HEK293 (cell line): Measurements from ENCODE around the gene C8G.
A peak's percentile ranks its signal among the peaks of the same experiment; 100 is the strongest.

ENCODE experiments used
- CTCF ChIA-PET: fragments of 350-600 bp; formaldehyde crosslinking; extraction: SDS; loops from one replicate; lab custom pipeline; 2021; ENCODE audit warnings: antibody characterized with exemption; lab: Yijun Ruan, JAX
- POLR2A ChIA-PET: fragments of 300-600 bp; formaldehyde crosslinking; extraction: SDS; loops from one replicate; lab custom pipeline; 2020; ENCODE audit warnings: antibody characterized with exemption, inconsistent platforms; lab: Yijun Ruan, JAX
- H3K27ac ChIP-seq: fragments of 200-500 bp; sonication (Bioruptor generic); 2 replicates; pipeline ENCODE4 v1.5.1; 2014; ENCODE audit warnings: low read depth, low read length, control low read depth, inconsistent platforms; ENCODE audit errors: extremely low read depth
- H3K36me3 ChIP-seq, 2 experiments: fragments of 200-500 bp in 1 of 2; sonication (Bioruptor generic) in 1 of 2; 1 replicate in 1 of 2; 2 replicates in 1 of 2; pipeline ENCODE4 v1.5.1; 2014 to 2017; ENCODE audit warnings: inconsistent platforms in 2 of 2, low read length in 2 of 2; ENCODE audit not compliant: control insufficient read depth in 2 of 2, insufficient read depth in 1 of 2
- H3K4me1 ChIP-seq: fragments of 200-500 bp; sonication (Bioruptor generic); 2 replicates; pipeline ENCODE4 v1.5.1; 2014; ENCODE audit warnings: mild to moderate bottlenecking, low read length, inconsistent platforms; ENCODE audit not compliant: control insufficient read depth, insufficient read depth
- H3K4me3 ChIP-seq: 2 replicates; pipeline ENCODE4 v1.5.1; 2011; ENCODE audit warnings: low read depth, mild to moderate bottlenecking, control low read depth, low read length, moderate library complexity
- H3K9me3 ChIP-seq: fragments of 200-500 bp; sonication (Bioruptor generic); 2 replicates; pipeline ENCODE4 v1.5.1; 2014; ENCODE audit warnings: low read depth, low read length, inconsistent platforms; ENCODE audit not compliant: control insufficient read depth, insufficient read depth
- BCL11A ChIP-seq: fragments of 450-650 bp; formaldehyde crosslinking; IDR thresholded peaks from 2 replicates; pipeline ENCODE4 v1.5.1; 2016; ENCODE audit warnings: low read depth, missing biosample characterization, missing genetic modification characterization
- BCL6B ChIP-seq: fragments of 450-650 bp; formaldehyde crosslinking; IDR thresholded peaks from 2 replicates; pipeline ENCODE4 v1.5.1; 2017; ENCODE audit warnings: missing biosample characterization, missing genetic modification characterization
- EGR2 ChIP-seq: fragments of 450-650 bp; formaldehyde crosslinking; IDR thresholded peaks from 2 replicates; pipeline ENCODE4 v1.5.1; 2016; ENCODE audit warnings: low read depth, missing biosample characterization, missing genetic modification characterization
- GLIS1 ChIP-seq: fragments of 450-650 bp; formaldehyde crosslinking; IDR thresholded peaks from 2 replicates; pipeline ENCODE4 v1.5.1; 2016; ENCODE audit warnings: missing biosample characterization, missing genetic modification characterization
- KLF1 ChIP-seq: fragments of 450-650 bp; formaldehyde crosslinking; IDR thresholded peaks from 2 replicates; pipeline ENCODE4 v1.5.1; 2016; ENCODE audit warnings: missing biosample characterization, missing genetic modification characterization
- KLF7 ChIP-seq: fragments of 450-650 bp; formaldehyde crosslinking; IDR thresholded peaks from 2 replicates; pipeline ENCODE4 v1.5.1; 2016; ENCODE audit warnings: missing biosample characterization, missing genetic modification characterization, borderline replicate concordance
- PRDM1 ChIP-seq: fragments of 450-650 bp; formaldehyde crosslinking; IDR thresholded peaks from 2 replicates; pipeline ENCODE4; 2016; ENCODE audit warnings: missing biosample characterization, missing genetic modification characterization
- REPIN1 ChIP-seq: fragments of 450-650 bp; formaldehyde crosslinking; IDR thresholded peaks from 2 replicates; pipeline ENCODE4 v1.5.1; 2017; ENCODE audit warnings: missing biosample characterization, missing genetic modification characterization, low read depth
- SALL2 ChIP-seq: fragments of 450-650 bp; formaldehyde crosslinking; IDR thresholded peaks from 2 replicates; pipeline ENCODE4 v1.5.0; 2017; ENCODE audit warnings: missing biosample characterization, mild to moderate bottlenecking, missing genetic modification characterization, borderline replicate concordance
- SP7 ChIP-seq: fragments of 450-650 bp; formaldehyde crosslinking; IDR thresholded peaks from 2 replicates; pipeline ENCODE4 v1.5.1; 2016; ENCODE audit warnings: missing biosample characterization, missing genetic modification characterization
- TRIM28 ChIP-seq: IDR thresholded peaks from 2 replicates; pipeline ENCODE4 v1.6.1; 2011; ENCODE audit warnings: low read length, control low read depth, borderline replicate concordance
- YY2 ChIP-seq: fragments of 450-650 bp; formaldehyde crosslinking; IDR thresholded peaks from 2 replicates; pipeline ENCODE4 v1.5.1; 2016; ENCODE audit warnings: missing biosample characterization, missing genetic modification characterization
- ZBTB21 ChIP-seq: fragments of 450-650 bp; formaldehyde crosslinking; IDR thresholded peaks from 2 replicates; pipeline ENCODE4 v1.5.1; 2017; ENCODE audit warnings: missing biosample characterization, missing genetic modification characterization
- ZBTB48 ChIP-seq: fragments of 450-650 bp; formaldehyde crosslinking; IDR thresholded peaks from 2 replicates; pipeline ENCODE4 v1.5.1; 2016; ENCODE audit warnings: missing biosample characterization, missing genetic modification characterization
- ZBTB8A ChIP-seq: fragments of 450-650 bp; formaldehyde crosslinking; IDR thresholded peaks from 2 replicates; pipeline ENCODE4 v1.5.1; 2016; ENCODE audit warnings: missing biosample characterization, missing genetic modification characterization
- ZFHX2 ChIP-seq: fragments of 450-650 bp; formaldehyde crosslinking; conservative IDR thresholded peaks from 2 replicates; pipeline ENCODE4 v1.5.1; 2016; ENCODE audit warnings: missing biosample characterization, missing genetic modification characterization
- ZNF157 ChIP-seq: fragments of 450-650 bp; formaldehyde crosslinking; IDR thresholded peaks from 2 replicates; pipeline ENCODE4 v1.5.1; 2016; ENCODE audit warnings: missing biosample characterization, missing genetic modification characterization
- ZNF184 ChIP-seq: fragments of 450-650 bp; IDR thresholded peaks from 2 replicates; pipeline ENCODE4 v1.5.1; 2018; ENCODE audit warnings: missing biosample characterization, mild to moderate bottlenecking, missing genetic modification characterization
- ZNF366 ChIP-seq: fragments of 450-650 bp; formaldehyde crosslinking; conservative IDR thresholded peaks from 2 replicates; pipeline ENCODE4 v1.5.1; 2016; ENCODE audit warnings: missing biosample characterization, missing genetic modification characterization
- ZNF416 ChIP-seq: fragments of 450-650 bp; formaldehyde crosslinking; IDR thresholded peaks from 2 replicates; pipeline ENCODE4 v1.5.1; 2016; ENCODE audit warnings: missing biosample characterization, missing genetic modification characterization
- ZNF449 ChIP-seq: fragments of 450-650 bp; formaldehyde crosslinking; IDR thresholded peaks from 2 replicates; pipeline ENCODE4 v1.5.1; 2017; ENCODE audit warnings: missing biosample characterization, mild to moderate bottlenecking, missing genetic modification characterization, moderate library complexity
- ZNF548 ChIP-seq: fragments of 450-650 bp; formaldehyde crosslinking; IDR thresholded peaks from 2 replicates; pipeline ENCODE4 v1.5.1; 2016; ENCODE audit warnings: missing biosample characterization, missing genetic modification characterization
- ZNF692 ChIP-seq: fragments of 450-650 bp; formaldehyde crosslinking; IDR thresholded peaks from 2 replicates; pipeline ENCODE4 v1.5.1; 2016; ENCODE audit warnings: missing biosample characterization, missing genetic modification characterization
- ZNF704 ChIP-seq: fragments of 450-650 bp; formaldehyde crosslinking; IDR thresholded peaks from 2 replicates; pipeline ENCODE4 v1.5.1; 2016; ENCODE audit warnings: missing biosample characterization, missing genetic modification characterization

The C8G gene

GRCh38 chr9:136964833-136965422 lies 19.9 kb downstream of the C8G start:
- H3K27ac ChIP-seq: no peak overlapping the region
- ChIA-PET POLR2A (interaction anchor here (0.7 to 1.0 kb wide), 2 partner anchors 14 to 104 kb away, joined by 3 to 8 read pairs; no protein-coding TSS in a partner anchor), CTCF (interaction anchor here (0.6 to 1.7 kb wide), 7 partner anchors 10 to 122 kb away, joined by 3 to 11 read pairs (median 5); partner anchors contain the start of genes C8G and MAN1B1)
- H3K4me3 ChIP-seq: no peak overlapping the region
- TF ChIP-seq EGR2: peak; percentile 90
- no peak for TF ChIP-seq SALL2 (tag by site-specific recombination)
- no peak for TF ChIP-seq REPIN1
- TF ChIP-seq ZFHX2: peak; percentile 85
- no peak for TF ChIP-seq ZNF157 (tag by site-specific recombination)
- H3K4me1 ChIP-seq: no peaks in the 10 kb centered on the region
- H3K9me3 ChIP-seq: no peaks in the 10 kb centered on the region
- H3K36me3 ChIP-seq: no peaks in the 10 kb centered on the region

- no peak overlapping the region for H3K4me3 ChIP-seq
- TF ChIP-seq SP7 (tag by site-specific recombination) (0 out of 2 replicates have a peak, but pooled peaks have one; percentile 20), YY2 (tag by site-specific recombination) (no peak), KLF1 (tag by site-specific recombination) (peak; percentile 30; the same call in 1 of the 2 replicates), ZBTB48 (tag by site-specific recombination) (peak; percentile 93), ZNF366 (tag by site-specific recombination) (0 out of 2 replicates have a peak, but pooled peaks have one; percentile 13), ZBTB8A (peak; percentile 83), BCL11A (tag by site-specific recombination) (no peak; the same call in 1 of the 2 replicates), ZBTB21 (tag by site-specific recombination) (0 out of 2 replicates have a peak, but pooled peaks have one; percentile 41), PRDM1 (tag by site-specific recombination) (peak; percentile 65; the same call in 1 of the 2 replicates), BCL6B (tag by site-specific recombination) (no peak), ZNF449 (tag by site-specific recombination) (0 out of 2 replicates have a peak, but pooled peaks have one; percentile 25)
- TF ChIP-seq, all 188 proteins: peak for 8
- H3K27ac ChIP-seq: no peak overlapping the region
- no peaks in the 10 kb centered on the region for H3K36me3 ChIP-seq
- H3K9me3 ChIP-seq: no peaks in the 10 kb centered on the region
- ChIA-PET CTCF (interaction anchor here (0.7 to 1.7 kb wide), 3 partner anchors 9 to 75 kb away, joined by 3 to 11 read pairs (median 5); no protein-coding TSS in a partner anchor), POLR2A (interaction anchor here (0.7 to 1.0 kb wide), 2 partner anchors 15 to 105 kb away, joined by 3 to 8 read pairs; no protein-coding TSS in a partner anchor)
- no peaks in the 10 kb centered on the region for H3K4me1 ChIP-seq
Observed at GRCh38 chr9:136965771-136966484, 20.9 kb downstream of the C8G start.

GRCh38 chr9:136968333-136969127 lies 23.5 kb downstream of the C8G start:
- H3K36me3 ChIP-seq: no peaks in the 10 kb centered on the region
- H3K9me3 ChIP-seq: no peaks in the 10 kb centered on the region
- no peak overlapping the region for H3K4me3 ChIP-seq
- H3K27ac ChIP-seq: no peak overlapping the region
- ChIA-PET CTCF (interaction anchor here (1.5 kb wide), 1 partner anchor 67 kb away, joined by 3 read pairs; no protein-coding TSS in a partner anchor), POLR2A (interaction anchor here (1.0 kb wide), 1 partner anchor 20 kb away, joined by 3 read pairs; no protein-coding TSS in a partner anchor)
- H3K4me1 ChIP-seq: no peaks in the 10 kb centered on the region
- TF ChIP-seq ZNF184 (tag by site-specific recombination) (no peak), KLF1 (tag by site-specific recombination) (no peak), ZBTB21 (tag by site-specific recombination) (no peak), ZNF692 (tag by site-specific recombination) (no peak), GLIS1 (peak; percentile 52), KLF7 (no peak), ZNF548 (tag by site-specific recombination) (no peak), ZNF416 (tag by site-specific recombination) (no peak), TRIM28 (no peak), ZNF704 (no peak)
